AG08395 (cell line): ENCODE results near the gene IFNG-AS1.

Experiments
- DNase-seq: peaks from one replicate; pipeline ENCODE4 v3.0.0; 2012; ENCODE audit warnings: mixed read lengths, low spot score

IFNG-AS1 gene

GRCh38 chr12:67994046-67994445 lies 4.8 kb downstream of the IFNG-AS1 start:
- DNase-seq, result no peak

- no peak for DNase-seq
Observed at GRCh38 chr12:67996347-67996746, 7.1 kb downstream of the IFNG-AS1 start.

- DNase-seq, result no peak
Observed at GRCh38 chr12:67998379-67998778, 9.1 kb downstream of the IFNG-AS1 start.

- no peak for DNase-seq
Observed at GRCh38 chr12:67999244-67999643, 10.0 kb downstream of the IFNG-AS1 start.

GRCh38 chr12:68001486-68002466 lies 12.5 kb downstream of the IFNG-AS1 start:
- peak; percentile 13 for DNase-seq

- DNase-seq, result no peak
Observed at GRCh38 chr12:68003777-68004176, 14.5 kb downstream of the IFNG-AS1 start.

- no peak for DNase-seq
Observed at GRCh38 chr12:68007033-68007432, 17.8 kb downstream of the IFNG-AS1 start.

- peak; percentile 5 for DNase-seq
Observed at GRCh38 chr12:68007466-68007865, 18.2 kb downstream of the IFNG-AS1 start.

GRCh38 chr12:68011206-68011881 lies 22.1 kb downstream of the IFNG-AS1 start:
- no peak for DNase-seq

GRCh38 chr12:68011882-68012207 lies 22.6 kb downstream of the IFNG-AS1 start:
- DNase-seq, result peak; percentile 5

GRCh38 chr12:68012712-68013111 lies 23.5 kb downstream of the IFNG-AS1 start:
- no peak for DNase-seq

- DNase-seq, result no peak
Observed at GRCh38 chr12:68013181-68013580, 23.9 kb downstream of the IFNG-AS1 start.

- no peak for DNase-seq
Observed at GRCh38 chr12:68016136-68016535, 26.9 kb downstream of the IFNG-AS1 start.

- no peak for DNase-seq
Observed at GRCh38 chr12:68018315-68018714, 29.1 kb downstream of the IFNG-AS1 start.

GRCh38 chr12:68020049-68020448 lies 30.8 kb downstream of the IFNG-AS1 start:
- no peak for DNase-seq

- DNase-seq, result no peak
Observed at GRCh38 chr12:68020699-68021098, 31.5 kb downstream of the IFNG-AS1 start.

- DNase-seq, result no peak
Observed at GRCh38 chr12:68028647-68029046, 39.4 kb downstream of the IFNG-AS1 start.

- DNase-seq, result no peak
Observed at GRCh38 chr12:68030248-68030647, 41.0 kb downstream of the IFNG-AS1 start.

GRCh38 chr12:68031174-68031573 lies 41.9 kb downstream of the IFNG-AS1 start:
- no peak for DNase-seq

- DNase-seq, result no peak
Observed at GRCh38 chr12:68031881-68032739, 42.9 kb downstream of the IFNG-AS1 start.

GRCh38 chr12:68034567-68034966 lies 45.3 kb downstream of the IFNG-AS1 start:
- no peak for DNase-seq

GRCh38 chr12:68036642-68037041 lies 47.4 kb downstream of the IFNG-AS1 start:
- DNase-seq, result no peak
